ENCODE results near the gene NFE2L2.
"Not testable (repeated sequence)": the region's sequence is repeated elsewhere in the genome, so short reads cannot be mapped to it uniquely, and the experiment has no call there.

Gene NFE2L2

DNA sequence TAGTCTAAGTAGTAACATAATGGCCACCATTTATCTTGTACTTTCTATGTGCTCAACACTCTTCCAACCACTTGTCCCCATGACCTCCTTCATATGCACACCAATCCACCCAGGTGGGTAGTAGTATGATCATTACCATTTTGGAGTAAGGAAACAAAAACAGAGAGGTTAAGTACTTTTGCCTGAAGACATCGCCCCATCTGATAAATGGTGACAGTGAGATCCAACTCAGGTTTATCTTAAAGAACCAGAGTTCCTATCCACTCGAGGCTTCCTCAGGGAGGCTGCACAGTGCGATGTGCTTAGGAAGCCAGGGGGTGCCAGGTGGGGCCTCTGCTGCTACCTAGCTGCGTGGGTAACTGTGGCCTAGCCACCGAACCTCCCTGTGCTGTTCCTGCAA, 14.1 kb downstream of the NFE2L2 start:
- Histone ChIP-seq H3F3A (ENCODE audit: low read depth) (no peaks in the 10 kb centered on the region), H2AFZ (ENCODE audit: low read length) (no peak overlapping the region), H3K4me3 (ENCODE audit: low read length, poor library complexity, severe bottlenecking) (no peak overlapping the region), H3K4me1 (ENCODE audit: insufficient read depth, low read length, poor library complexity, severe bottlenecking) (peaks cover 8% of the 10 kb centered on the region), H3K9me3 (ENCODE audit: insufficient read depth, low read depth, low read length) (no peaks in the 10 kb centered on the region), H3K9ac (ENCODE audit: low read depth, low read length, poor library complexity, severe bottlenecking) (no peak overlapping the region), H3K79me2 (ENCODE audit: insufficient read depth, low read length) (peaks cover 99% of the 10 kb centered on the region), H3K9me2 (replicated peaks; ENCODE audit: low read depth, low read length) (no peaks in the 10 kb centered on the region), H3K36me3 (ENCODE audit: insufficient read depth, low read length) (peaks cover 4% of the 10 kb centered on the region; the same call in 1 of the 2 replicates), H4K20me1 (ENCODE audit: insufficient read depth, low read length, poor library complexity, severe bottlenecking) (peaks cover 74% of the 10 kb centered on the region), H3K4me2 (ENCODE audit: low read depth, low read length, poor library complexity, severe bottlenecking) (no peak overlapping the region), H3K27me3 (ENCODE audit: insufficient read depth, low read length, poor library complexity, severe bottlenecking) (no peaks in the 10 kb centered on the region)
- no peak for TF ChIP-seq EZH2phosphoT487 (IDR thresholded peaks at IDR 0.05; ENCODE audit: borderline replicate concordance)
- TF ChIP-seq, protein P1, sequence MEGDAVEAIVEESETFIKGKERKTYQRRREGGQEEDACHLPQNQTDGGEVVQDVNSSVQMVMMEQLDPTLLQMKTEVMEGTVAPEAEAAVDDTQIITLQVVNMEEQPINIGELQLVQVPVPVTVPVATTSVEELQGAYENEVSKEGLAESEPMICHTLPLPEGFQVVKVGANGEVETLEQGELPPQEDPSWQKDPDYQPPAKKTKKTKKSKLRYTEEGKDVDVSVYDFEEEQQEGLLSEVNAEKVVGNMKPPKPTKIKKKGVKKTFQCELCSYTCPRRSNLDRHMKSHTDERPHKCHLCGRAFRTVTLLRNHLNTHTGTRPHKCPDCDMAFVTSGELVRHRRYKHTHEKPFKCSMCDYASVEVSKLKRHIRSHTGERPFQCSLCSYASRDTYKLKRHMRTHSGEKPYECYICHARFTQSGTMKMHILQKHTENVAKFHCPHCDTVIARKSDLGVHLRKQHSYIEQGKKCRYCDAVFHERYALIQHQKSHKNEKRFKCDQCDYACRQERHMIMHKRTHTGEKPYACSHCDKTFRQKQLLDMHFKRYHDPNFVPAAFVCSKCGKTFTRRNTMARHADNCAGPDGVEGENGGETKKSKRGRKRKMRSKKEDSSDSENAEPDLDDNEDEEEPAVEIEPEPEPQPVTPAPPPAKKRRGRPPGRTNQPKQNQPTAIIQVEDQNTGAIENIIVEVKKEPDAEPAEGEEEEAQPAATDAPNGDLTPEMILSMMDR (conservative IDR thresholded peaks at IDR 0.05; ENCODE audit: low read length), result no peak

DNA sequence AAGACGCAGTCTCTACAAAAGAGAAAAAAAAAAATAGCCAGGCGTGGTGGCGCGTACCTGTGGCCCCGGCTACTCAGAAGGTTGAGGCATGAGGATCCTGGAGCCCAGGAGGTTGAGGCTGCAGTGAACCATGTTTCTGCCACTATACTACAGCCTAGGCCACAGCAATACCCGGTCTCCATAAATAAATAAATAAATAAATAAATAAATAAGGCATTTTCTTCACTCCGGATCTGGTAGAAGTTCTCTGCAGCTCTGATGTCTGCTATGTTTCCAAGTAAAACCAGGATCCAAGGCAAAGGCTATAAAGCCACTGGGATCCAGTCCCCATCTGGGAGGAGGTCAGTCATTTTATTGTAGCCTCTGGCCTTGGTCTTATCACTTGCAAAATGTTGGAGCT, 15.5 kb downstream of the NFE2L2 start:
- peaks cover 2% of the 10 kb centered on the region for H3K4me1 ChIP-seq (ENCODE audit: insufficient read depth, low read length, poor library complexity, severe bottlenecking)
- H2AFZ ChIP-seq (ENCODE audit: low read length), result no peak overlapping the region

DNA sequence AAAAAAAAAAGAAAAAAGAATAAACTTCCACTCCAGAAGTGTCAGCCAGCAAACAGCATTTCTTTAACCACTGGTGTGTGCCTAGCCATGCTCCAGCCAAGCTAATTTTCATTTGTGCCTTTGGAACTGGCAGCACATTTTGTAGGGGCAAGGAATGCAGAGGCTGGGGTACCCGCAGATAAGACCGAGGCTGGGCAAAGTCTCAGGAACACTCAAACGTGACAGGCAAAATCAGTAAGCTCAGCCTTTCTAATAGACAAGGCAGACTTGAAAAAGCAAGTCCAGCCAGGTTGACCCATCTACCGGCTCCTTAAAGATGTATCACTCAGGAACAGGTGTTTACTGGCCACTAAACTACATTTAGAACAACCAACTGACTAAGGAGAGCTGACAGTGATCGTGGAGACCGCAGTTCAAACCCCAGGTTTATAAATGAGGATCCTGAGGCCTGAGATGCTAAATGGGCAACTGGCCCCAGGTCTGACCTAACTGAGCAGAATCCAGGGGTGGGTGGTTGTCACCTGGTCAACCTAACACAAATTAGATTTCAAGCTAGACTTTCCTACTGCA, 16.7 kb downstream of the NFE2L2 start:
- H3K4me2 ChIP-seq (ENCODE audit: low read depth, low read length, poor library complexity, severe bottlenecking), result no peak overlapping the region
- H3K36me3 ChIP-seq (ENCODE audit: insufficient read depth, low read length), result no peaks in the 10 kb centered on the region

More for the DNA sequence above, 15.5 kb downstream of the NFE2L2 start:
- Histone ChIP-seq H3K9me3 (ENCODE audit: insufficient read depth, low read depth, low read length) (no peaks in the 10 kb centered on the region), H3K9ac (ENCODE audit: low read depth, low read length, poor library complexity, severe bottlenecking) (no peak overlapping the region), H3K4me2 (ENCODE audit: low read depth, low read length, poor library complexity, severe bottlenecking) (no peak overlapping the region), H3K79me2 (ENCODE audit: insufficient read depth, low read length) (peaks cover 99% of the 10 kb centered on the region), H3K36me3 (ENCODE audit: insufficient read depth, low read length) (peaks cover under 1% of the 10 kb centered on the region; the same call in 1 of the 2 replicates), H3F3A (ENCODE audit: low read depth) (no peaks in the 10 kb centered on the region), H4K20me1 (ENCODE audit: insufficient read depth, low read length, poor library complexity, severe bottlenecking) (peaks cover 60% of the 10 kb centered on the region), H3K27me3 (ENCODE audit: insufficient read depth, low read length, poor library complexity, severe bottlenecking) (no peaks in the 10 kb centered on the region), H3K9me2 (replicated peaks; ENCODE audit: low read depth, low read length) (no peaks in the 10 kb centered on the region), H3K4me3 (ENCODE audit: low read length, poor library complexity, severe bottlenecking) (no peak overlapping the region)
- TF ChIP-seq, protein P1 (conservative IDR thresholded peaks at IDR 0.05; ENCODE audit: low read length), result no peak
- TF ChIP-seq EZH2phosphoT487 (IDR thresholded peaks at IDR 0.05; ENCODE audit: borderline replicate concordance), result no peak

DNA sequence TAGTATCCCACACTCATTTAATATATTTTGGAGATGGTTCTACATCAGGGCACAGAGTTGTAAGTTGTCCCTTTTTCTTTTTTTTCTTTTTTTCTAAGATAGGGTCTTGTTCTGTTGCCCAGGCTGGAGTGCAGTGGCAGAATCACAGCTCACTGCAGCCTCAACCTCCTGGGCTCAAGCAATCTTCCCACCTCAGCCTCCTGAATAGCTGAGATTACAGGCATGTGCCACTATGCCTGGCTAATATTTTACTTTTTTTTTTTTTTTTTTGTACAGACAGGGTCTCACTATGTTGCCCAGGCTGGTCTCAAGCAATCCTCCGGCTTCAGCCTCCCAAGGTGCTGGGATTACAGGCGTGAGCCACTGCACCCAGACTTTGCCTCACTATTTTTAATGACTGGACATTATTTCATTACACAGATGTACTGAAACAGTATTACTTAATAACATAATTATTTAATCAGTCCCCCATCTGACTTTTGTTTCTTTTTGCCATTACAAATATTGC, 17.9 kb downstream of the NFE2L2 start:
- H3K36me3 ChIP-seq (ENCODE audit: insufficient read depth, low read length); H3F3A ChIP-seq (ENCODE audit: low read depth); H3K4me3 ChIP-seq (ENCODE audit: low read length, poor library complexity, severe bottlenecking); H3K9me3 ChIP-seq (ENCODE audit: insufficient read depth, low read depth, low read length); H3K27me3 ChIP-seq (ENCODE audit: insufficient read depth, low read length, poor library complexity, severe bottlenecking); H2AFZ ChIP-seq (ENCODE audit: low read length); H3K9me2 ChIP-seq (replicated peaks; ENCODE audit: low read depth, low read length); H3K9ac ChIP-seq (ENCODE audit: low read depth, low read length, poor library complexity, severe bottlenecking); H3K4me2 ChIP-seq (ENCODE audit: low read depth, low read length, poor library complexity, severe bottlenecking): not testable (repeated sequence)
- peaks cover 11% of the 10 kb centered on the region for H3K4me1 ChIP-seq (ENCODE audit: insufficient read depth, low read length, poor library complexity, severe bottlenecking)
- H3K79me2 ChIP-seq (ENCODE audit: insufficient read depth, low read length), result peaks cover 97% of the 10 kb centered on the region
- peaks cover 55% of the 10 kb centered on the region for H4K20me1 ChIP-seq (ENCODE audit: insufficient read depth, low read length, poor library complexity, severe bottlenecking)

More for the DNA sequence above, 16.7 kb downstream of the NFE2L2 start:
- H3K79me2 ChIP-seq (ENCODE audit: insufficient read depth, low read length), result peaks cover 97% of the 10 kb centered on the region
- no peaks in the 10 kb centered on the region for H3K9me3 ChIP-seq (ENCODE audit: insufficient read depth, low read depth, low read length)
- no peak overlapping the region for H3K4me3 ChIP-seq (ENCODE audit: low read length, poor library complexity, severe bottlenecking)
- H3K4me1 ChIP-seq (ENCODE audit: insufficient read depth, low read length, poor library complexity, severe bottlenecking), result peaks cover 3% of the 10 kb centered on the region
- no peak overlapping the region for H3K9ac ChIP-seq (ENCODE audit: low read depth, low read length, poor library complexity, severe bottlenecking)
- TF ChIP-seq EZH2phosphoT487 (IDR thresholded peaks at IDR 0.05; ENCODE audit: borderline replicate concordance), result no peak
- TF ChIP-seq, protein P1 (conservative IDR thresholded peaks at IDR 0.05; ENCODE audit: low read length), result no peak
- peaks cover 52% of the 10 kb centered on the region for H4K20me1 ChIP-seq (ENCODE audit: insufficient read depth, low read length, poor library complexity, severe bottlenecking)
- no peaks in the 10 kb centered on the region for H3K27me3 ChIP-seq (ENCODE audit: insufficient read depth, low read length, poor library complexity, severe bottlenecking)
- H3F3A ChIP-seq (ENCODE audit: low read depth), result no peaks in the 10 kb centered on the region
- H3K9me2 ChIP-seq (replicated peaks; ENCODE audit: low read depth, low read length), result no peaks in the 10 kb centered on the region
- H2AFZ ChIP-seq (ENCODE audit: low read length), result no peak overlapping the region

Measured in Loucy (cell line).